Measurements from ENCODE around the gene GOLGA6L7.
"Not testable (repeated sequence)": the region's sequence is repeated elsewhere in the genome, so short reads cannot be mapped to it uniquely, and the experiment has no call there.

Gene GOLGA6L7

GRCh38 chr15:28848521-28848920 lies at the start of gene GOLGA6L7:
GOLGA6L7 (minus strand) TSS chr15:28848644; CDS start chr15:28848549, 95 bp downstream.
- TF ChIP-seq CTCF (IDR thresholded peaks at IDR 0.05): not testable (repeated sequence)

- TF ChIP-seq CTCF (IDR thresholded peaks at IDR 0.05): no peak
Observed at GRCh38 chr15:28897861-28898585, 49.6 kb upstream of the GOLGA6L7 start.

GRCh38 chr15:28896951-28897350 lies 48.5 kb upstream of the GOLGA6L7 start:
- no peak for TF ChIP-seq CTCF (IDR thresholded peaks at IDR 0.05)

- TF ChIP-seq CTCF (IDR thresholded peaks at IDR 0.05): no peak
Observed at GRCh38 chr15:28895566-28895965, 47.1 kb upstream of the GOLGA6L7 start.

GRCh38 chr15:28895146-28895545 lies 46.7 kb upstream of the GOLGA6L7 start:
- no peak for TF ChIP-seq CTCF (IDR thresholded peaks at IDR 0.05)

- TF ChIP-seq CTCF (IDR thresholded peaks at IDR 0.05): no peak
Observed at GRCh38 chr15:28894631-28895030, 46.2 kb upstream of the GOLGA6L7 start.

- no peak for TF ChIP-seq CTCF (IDR thresholded peaks at IDR 0.05)
Observed at GRCh38 chr15:28892789-28893610, 44.6 kb upstream of the GOLGA6L7 start.
